Spinal cord (tissue), 10 donors: Measurements from ENCODE around the gene LRRC36. TPM values are rescaled to one million over a fixed set of nuclear protein-coding genes. Genes with fewer than 3 reads are reported as not detected.
"Not testable (repeated sequence)": the region's sequence is repeated elsewhere in the genome, so short reads cannot be mapped to it uniquely, and the experiment has no call there.

Experiments used
- DNase-seq, 6 donors: peaks; one replicate each; pipeline versions ENCODE4 v3.0.0 to v3.0.0-alpha.2; 2013 to 2015; ENCODE audit warnings: low spot score in 6 of 6, low read depth in 4 of 6
- H3K27ac ChIP-seq: one replicate; pipeline ENCODE4 v1.5.1; 2013; ENCODE audit warnings: low read depth, low read length, control low read depth
- H3K27me3 ChIP-seq: one replicate; pipeline ENCODE4 v1.6.1; 2013; ENCODE audit warnings: low read length; ENCODE audit not compliant: control insufficient read depth, insufficient read depth
- H3K36me3 ChIP-seq: one replicate; pipeline ENCODE4 v1.6.1; 2013; ENCODE audit warnings: low read length; ENCODE audit not compliant: control insufficient read depth, insufficient read depth
- H3K4me1 ChIP-seq: one replicate; pipeline ENCODE4 v1.6.1; 2013; ENCODE audit warnings: low read length; ENCODE audit not compliant: control insufficient read depth, insufficient read depth
- H3K4me3 ChIP-seq: one replicate; pipeline ENCODE4 v1.5.1; 2013; ENCODE audit warnings: low read depth, low read length, control low read depth
- H3K9me3 ChIP-seq: one replicate; pipeline ENCODE4 v1.6.1; 2013; ENCODE audit warnings: low read length; ENCODE audit not compliant: control insufficient read depth, insufficient read depth
- WGBS: methylation state at CpG from one replicate; pipeline ENCODE4 v1.1.5; 2013; ENCODE audit warnings: missing lambda C conversion rate; ENCODE audit not compliant: insufficient coverage; 5-methylcytosine and 5-hydroxymethylcytosine counted together
- polyA plus RNA-seq, 2 donors: library from polyadenylated mRNA; unstranded; fragments of 120-200 nt; gene quantifications; one replicate each; pipeline ENCODE4 v1.2.1, GENCODE V29; 2013; ENCODE audit not compliant: insufficient read length in 2 of 2
- total RNA-seq, 2 donors: library from RNA; depleted of rRNA in 1 of 2; stranded (reverse); fragments of 120-200 nt in 1 of 2; fragments of >200 nt in 1 of 2; gene quantifications; one replicate each; pipeline versions ENCODE4 v1.2.3 to v1.2.4, GENCODE V29; 2013 to 2014
- donor health status: healthy.

The LRRC36 gene
- total and polyA plus RNA-seq, 4 donors: 4.3 to 10.9 (median 5.8) TPM

GRCh38 chr16:67359540-67360269, 33.1 kb downstream of the LRRC36 start:
- WGBS: 100% methylated on average over 5 of the region's 8 CpGs
- DNase-seq, H3K4me1 ChIP-seq, H3K27ac ChIP-seq, H3K4me3 ChIP-seq, H3K36me3 ChIP-seq, H3K27me3 ChIP-seq, H3K9me3 ChIP-seq: not testable (repeated sequence)

- Histone ChIP-seq H3K9me3 (no peaks in the 10 kb centered on the region), H3K27me3 (no peaks in the 10 kb centered on the region), H3K4me3 (no peak overlapping the region), H3K36me3 (no peaks in the 10 kb centered on the region), H3K4me1 (peaks cover 4% of the 10 kb centered on the region), H3K27ac (no peak overlapping the region)
- DNase-seq: no peak
- WGBS: 77% methylated on average over 3 of the region's 3 CpGs
These were observed 34.4 kb downstream of the LRRC36 start for GRCh38 chr16:67361038-67361437.

DNA sequence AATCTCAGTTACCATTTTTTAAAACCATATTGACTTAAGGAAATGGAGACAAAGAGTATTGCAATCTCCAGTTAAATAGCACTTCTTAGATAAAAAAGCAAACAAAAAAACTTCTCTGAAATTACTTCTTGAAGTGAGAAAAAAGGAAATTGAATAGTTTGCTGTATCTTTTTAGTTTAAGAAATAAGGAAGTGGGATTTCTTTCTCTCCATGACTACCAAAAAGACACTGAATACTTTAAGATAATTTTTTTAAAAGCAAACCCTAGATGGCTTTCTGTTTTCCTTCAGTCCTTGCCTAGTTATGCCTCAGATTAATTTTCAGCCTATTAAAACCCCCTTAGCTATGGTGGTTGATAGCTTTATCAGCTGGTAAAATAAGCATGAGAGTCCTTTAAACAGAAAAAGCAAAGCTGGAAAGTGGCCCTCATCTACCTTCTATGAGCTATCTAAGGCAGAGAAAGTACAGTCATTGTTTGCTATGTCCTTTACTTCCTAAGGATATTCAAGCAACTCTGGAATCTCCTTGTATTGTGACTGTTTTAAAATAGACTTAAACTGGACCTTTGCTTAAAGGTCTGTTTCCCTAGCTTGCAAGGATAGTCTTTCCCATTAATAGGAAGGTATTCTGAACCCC, 38.1 kb downstream of the LRRC36 start:
- H3K9me3 ChIP-seq: no peaks in the 10 kb centered on the region
- no peak overlapping the region for H3K4me3 ChIP-seq
- H3K36me3 ChIP-seq: no peaks in the 10 kb centered on the region
- DNase-seq: no peak
- H3K4me1 ChIP-seq: peaks cover 4% of the 10 kb centered on the region
- H3K27me3 ChIP-seq: no peaks in the 10 kb centered on the region
- no peak overlapping the region for H3K27ac ChIP-seq

GRCh38 chr16:67370661-67371060, 44.0 kb downstream of the LRRC36 start:
- no peaks in the 10 kb centered on the region for H3K36me3 ChIP-seq
- H3K27ac ChIP-seq: no peak overlapping the region
- H3K27me3 ChIP-seq: no peaks in the 10 kb centered on the region
- WGBS: 86% methylated on average over 4 of the region's 4 CpGs
- H3K4me3 ChIP-seq: no peak overlapping the region
- H3K4me1 ChIP-seq: peaks cover 4% of the 10 kb centered on the region
- no peak for DNase-seq
- H3K9me3 ChIP-seq: no peaks in the 10 kb centered on the region

DNA sequence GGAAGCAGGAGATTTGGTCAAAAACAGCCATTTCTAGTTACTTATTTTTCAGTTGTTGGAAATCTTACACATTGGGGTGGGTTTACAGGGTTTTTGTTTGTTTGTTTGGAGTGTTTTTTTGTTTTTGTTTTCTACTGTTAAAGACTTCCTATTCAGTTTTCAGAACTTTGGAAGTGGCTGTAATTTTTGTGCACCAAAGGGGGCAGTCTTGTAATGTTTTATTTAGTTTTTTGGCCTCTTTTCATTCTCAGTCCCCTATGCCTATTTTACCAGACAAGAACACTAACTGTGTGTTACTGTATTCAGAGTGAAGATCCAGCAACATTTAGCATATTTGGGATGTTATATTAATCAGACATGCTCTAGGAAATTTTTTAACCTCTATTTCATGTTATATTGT, 46.0 kb downstream of the LRRC36 start:
- no peaks in the 10 kb centered on the region for H3K27me3 ChIP-seq
- peaks cover 4% of the 10 kb centered on the region for H3K4me1 ChIP-seq
- peak in 2 of 6 donors; percentile 51 to 75 for DNase-seq
- H3K36me3 ChIP-seq: no peaks in the 10 kb centered on the region
- H3K9me3 ChIP-seq: no peaks in the 10 kb centered on the region
- no peak overlapping the region for H3K27ac ChIP-seq
- H3K4me3 ChIP-seq: no peak overlapping the region

DNA sequence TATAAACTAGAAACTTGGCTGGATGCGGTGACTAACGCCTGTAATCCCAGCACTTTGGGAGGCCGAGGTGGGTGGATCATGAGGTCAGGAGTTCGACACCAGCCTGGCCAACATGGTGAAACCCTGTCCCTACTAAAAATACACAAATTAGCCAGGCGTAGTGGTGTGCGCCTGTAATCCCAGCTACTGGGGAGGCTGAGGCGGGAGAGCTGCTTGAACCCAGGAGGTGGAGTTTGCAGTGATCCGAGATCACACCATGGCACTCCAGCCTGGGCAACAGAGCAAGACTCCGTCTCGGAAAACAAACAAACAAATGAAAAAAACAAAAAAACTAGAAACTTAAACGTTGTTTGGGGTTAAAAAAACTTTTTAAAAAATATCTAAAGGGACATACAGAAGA, 49.4 kb downstream of the LRRC36 start:
- WGBS: 95% methylated on average over 7 of the region's 11 CpGs
- H3K4me1 ChIP-seq, H3K36me3 ChIP-seq, H3K4me3 ChIP-seq, H3K27me3 ChIP-seq, H3K9me3 ChIP-seq, DNase-seq, H3K27ac ChIP-seq: not testable (repeated sequence)

DNA sequence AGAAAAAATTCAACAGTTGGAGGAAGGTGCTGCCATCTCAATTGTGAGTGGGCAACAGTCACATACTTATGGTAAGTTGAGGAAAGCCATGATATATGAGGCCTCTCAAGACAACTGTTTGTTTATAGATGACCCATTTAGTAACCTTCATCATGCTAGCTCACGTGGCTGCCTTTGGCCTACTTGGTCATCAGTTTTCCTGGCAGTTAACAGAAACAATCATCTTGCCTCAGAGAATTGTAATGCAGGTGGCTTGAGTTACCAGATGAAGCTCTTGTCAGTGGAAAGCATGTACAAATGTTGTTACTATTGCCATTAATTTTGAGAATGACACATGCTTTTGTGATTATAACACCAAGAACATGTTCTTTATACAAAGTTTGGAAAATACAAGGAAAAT, 52.0 kb downstream of the LRRC36 start:
- 86% methylated on average over 1 of the region's 1 CpG for whole genome bisulfite sequencing
- no peak for DNase-seq
- no peaks in the 10 kb centered on the region for H3K27me3 ChIP-seq

DNA sequence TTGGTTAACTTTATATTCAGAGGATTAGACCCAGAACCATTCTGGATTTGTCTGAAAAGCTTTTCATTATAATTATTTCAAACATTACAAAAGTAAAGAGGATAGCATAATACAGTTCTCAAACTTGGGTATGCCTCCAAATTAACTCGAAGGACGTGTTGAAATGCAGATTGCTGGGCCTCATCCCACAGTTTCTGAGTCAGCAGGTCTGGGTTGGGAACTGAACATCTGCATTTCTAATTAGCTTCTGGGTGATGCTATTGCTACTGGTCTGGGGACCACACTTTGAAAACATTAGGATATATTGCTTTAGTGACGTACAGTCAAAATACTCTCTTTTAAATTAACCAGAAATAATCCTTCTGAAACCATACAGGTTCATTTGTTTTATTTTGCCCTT, 56.7 kb downstream of the LRRC36 start:
- WGBS: 80% methylated on average over 2 of the region's 3 CpGs
- no peaks in the 10 kb centered on the region for H3K9me3 ChIP-seq
- peaks cover 3% of the 10 kb centered on the region for H3K36me3 ChIP-seq
- H3K27me3 ChIP-seq: no peaks in the 10 kb centered on the region
- no peak for DNase-seq
- peaks cover 8% of the 10 kb centered on the region for H3K4me1 ChIP-seq
- H3K4me3 ChIP-seq: no peak overlapping the region
- H3K27ac ChIP-seq: no peak overlapping the region

More for the DNA sequence above, 52.0 kb downstream of the LRRC36 start:
- Histone ChIP-seq H3K36me3 (no peaks in the 10 kb centered on the region), H3K4me3 (no peak overlapping the region), H3K27ac (no peak overlapping the region), H3K9me3 (no peaks in the 10 kb centered on the region), H3K4me1 (peaks cover 4% of the 10 kb centered on the region)

- no peaks in the 10 kb centered on the region for H3K27me3 ChIP-seq
- no peak overlapping the region for H3K4me3 ChIP-seq
- peaks cover 6% of the 10 kb centered on the region for H3K36me3 ChIP-seq
- WGBS: 65% methylated on average over 7 of the region's 8 CpGs
- DNase-seq: peak in 1 of 6 donors; percentile 82
- peaks cover 25% of the 10 kb centered on the region for H3K4me1 ChIP-seq
- H3K9me3 ChIP-seq: no peaks in the 10 kb centered on the region
- H3K27ac ChIP-seq: no peak overlapping the region
These were observed 58.3 kb downstream of the LRRC36 start for GRCh38 chr16:67384778-67385510.
